NOMO-1 treated with dmso at 0.1 percent for 144 hours (cell line): ENCODE results near the gene SGPP2.

Experiments used
- DNase-seq: peaks from one replicate; lab custom pipeline; 2025; ENCODE audit not compliant: unreplicated experiment; lab: John Stamatoyannopoulos, UW

The SGPP2 gene

DNA sequence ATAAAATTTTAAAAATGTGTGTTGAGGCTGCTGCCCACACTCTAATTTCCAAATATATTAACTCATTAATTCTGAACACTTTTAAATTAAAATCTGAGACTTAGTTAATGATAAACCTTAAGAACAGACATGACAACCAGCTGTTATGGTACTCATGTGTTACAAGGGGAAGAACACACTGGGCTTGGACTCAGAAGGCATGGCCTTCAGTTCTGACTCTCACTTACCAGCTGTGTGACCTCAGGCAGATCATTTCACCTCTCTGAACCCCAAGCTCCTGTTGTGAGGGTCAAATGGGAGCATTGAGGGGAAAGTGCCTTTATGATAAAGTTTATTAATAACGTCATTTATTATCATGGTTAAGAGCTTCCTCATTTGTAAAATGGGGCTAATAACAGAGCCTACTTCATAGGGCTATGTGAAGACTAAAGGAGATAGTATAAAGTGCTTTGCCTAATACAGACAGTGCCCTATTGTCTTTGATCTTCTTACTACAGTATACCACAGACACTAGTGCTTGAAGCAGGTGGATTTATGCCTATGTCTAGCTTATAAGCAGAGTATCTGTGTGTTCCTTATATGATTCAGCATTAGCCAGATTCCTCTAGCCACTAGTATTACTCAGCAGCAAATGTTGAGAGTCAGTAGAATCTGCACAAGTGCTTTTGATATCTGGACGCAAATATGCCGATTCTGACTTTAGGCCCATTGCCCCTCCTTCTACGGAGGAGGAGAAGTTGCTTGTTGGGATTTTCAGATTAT lies 99.6 kb downstream of the SGPP2 start:
- no peak for DNase-seq

GRCh38 chr2:222525811-222526210 lies 101.5 kb downstream of the SGPP2 start:
- DNase-seq, result no peak

GRCh38 chr2:222526480-222527277 lies 102.3 kb downstream of the SGPP2 start:
- no peak for DNase-seq

- DNase-seq, result no peak
Observed at GRCh38 chr2:222532315-222532714, 108.0 kb downstream of the SGPP2 start.

DNA sequence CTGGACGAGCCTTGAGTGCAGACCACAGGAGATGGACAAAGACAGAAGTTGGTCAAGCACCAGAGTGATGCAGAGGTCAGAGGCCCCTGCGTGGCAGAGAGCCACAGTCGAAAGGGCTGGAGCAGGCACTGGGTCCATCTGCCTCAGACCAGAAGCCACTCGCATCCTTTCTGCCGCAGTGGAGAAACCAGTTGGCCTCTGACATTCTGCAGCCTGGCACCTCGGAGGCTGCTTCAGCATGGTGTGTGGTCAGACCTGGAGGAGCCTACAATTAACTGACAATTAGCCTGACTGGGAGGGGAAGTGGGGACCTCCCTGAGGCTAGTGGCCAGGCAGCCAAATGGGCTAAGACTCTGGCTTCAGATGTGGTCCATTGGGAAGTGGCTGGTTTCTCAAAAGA lies 111.1 kb downstream of the SGPP2 start:
- DNase-seq, result peak; percentile 1

DNA sequence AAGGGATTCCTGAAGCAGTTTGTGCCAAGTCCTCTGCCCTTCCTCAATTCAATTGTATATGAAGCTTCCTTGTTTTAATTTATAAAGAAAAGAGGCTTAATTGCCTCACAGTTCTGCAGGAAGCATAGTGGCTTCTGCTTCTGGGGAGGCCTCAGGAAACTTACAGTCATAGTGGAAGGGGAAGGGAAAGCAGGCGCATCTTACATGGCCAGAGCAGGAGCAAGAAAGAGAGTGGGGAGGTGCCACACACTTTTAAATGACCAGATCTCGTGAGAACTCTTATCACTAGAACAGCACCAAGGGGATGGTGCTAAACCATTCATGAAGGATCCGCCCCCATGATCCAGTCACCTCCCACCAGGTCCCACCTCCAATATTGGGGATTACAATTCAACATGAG lies 114.2 kb downstream of the SGPP2 start:
- no peak for DNase-seq

DNA sequence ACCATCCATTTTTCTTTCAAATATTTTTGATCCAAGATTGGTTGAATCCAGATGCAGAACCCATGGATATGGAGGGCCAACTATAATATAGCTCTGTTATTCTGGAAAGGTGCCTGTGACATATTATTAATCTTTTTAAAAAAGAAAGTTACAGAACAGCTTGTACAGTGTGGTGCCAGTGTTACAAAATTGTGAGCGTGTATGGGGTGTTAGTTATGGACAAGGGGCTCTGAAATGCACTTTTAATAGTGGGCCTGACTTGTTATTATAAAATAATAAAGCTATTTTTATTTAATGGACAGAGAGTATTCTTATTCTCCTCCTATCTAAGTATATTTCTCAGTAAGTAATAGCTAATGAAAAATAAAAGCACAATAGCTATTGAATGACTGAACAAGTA lies 120.3 kb downstream of the SGPP2 start:
- DNase-seq, result no peak

DNA sequence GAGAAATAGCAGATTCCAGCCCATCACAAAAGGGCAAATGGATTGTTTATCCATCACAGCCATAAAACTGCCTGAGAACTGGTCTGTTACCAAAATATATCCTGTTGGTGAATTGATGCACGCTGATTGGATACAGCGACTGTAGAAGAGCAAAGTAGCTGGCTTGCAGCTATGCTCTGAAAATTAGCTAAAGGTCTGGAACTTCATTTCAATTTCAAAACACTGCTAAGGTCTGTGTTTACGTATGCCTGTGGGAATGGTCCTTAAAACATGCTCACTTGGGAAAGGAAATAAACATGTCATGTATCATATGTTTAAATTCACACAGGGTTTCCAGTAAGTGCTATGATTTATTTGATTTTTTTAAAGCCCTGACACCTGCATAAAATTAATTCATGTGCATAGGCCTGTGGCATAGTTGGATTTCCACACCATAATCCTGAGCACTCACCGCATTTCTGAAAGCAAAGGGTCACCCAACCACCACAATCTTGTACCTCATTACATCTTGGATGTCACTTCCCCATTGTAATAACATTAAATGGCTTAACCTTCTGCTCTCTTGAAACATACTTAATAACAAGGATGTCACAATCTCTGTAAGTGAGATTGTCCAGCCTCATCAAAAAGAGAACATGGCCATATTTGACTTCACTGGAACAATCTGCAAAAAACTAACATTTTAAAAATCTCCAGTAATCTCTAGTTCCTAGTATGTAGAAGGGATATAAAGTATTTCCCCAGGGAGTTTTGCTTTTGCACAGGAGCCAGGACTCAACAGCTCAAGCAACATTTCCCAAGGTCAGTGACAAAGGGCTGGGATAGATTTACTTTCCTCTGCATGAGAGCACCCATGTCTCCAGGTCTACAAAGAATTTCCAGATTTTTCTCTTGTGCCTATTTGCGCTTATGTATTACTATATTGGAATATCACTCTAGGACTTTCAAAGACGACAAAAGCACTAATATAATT lies 121.8 kb downstream of the SGPP2 start:
- DNase-seq, result peak; percentile 80

GRCh38 chr2:222547083-222547482 lies 122.7 kb downstream of the SGPP2 start:
- no peak for DNase-seq

DNA sequence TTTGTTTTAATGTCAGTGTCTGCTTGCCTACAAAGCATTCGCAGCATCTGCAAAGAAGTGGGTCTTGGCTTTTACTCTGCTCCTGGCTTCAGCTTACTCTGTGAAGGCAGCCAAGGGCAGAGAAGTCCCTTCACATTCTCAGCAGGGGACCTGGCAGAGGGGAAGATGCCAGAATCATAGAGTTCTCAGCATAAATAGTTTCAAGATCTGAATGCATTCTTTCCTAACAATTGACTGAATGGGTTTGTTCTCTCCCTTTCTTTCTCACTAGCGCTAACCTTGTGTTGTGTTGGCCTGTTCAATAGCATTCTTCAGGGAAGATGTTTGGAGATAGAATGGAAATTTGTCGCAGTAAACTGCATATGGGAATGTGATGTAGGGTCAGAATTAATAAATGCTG lies 124.6 kb downstream of the SGPP2 start:
- DNase-seq, result no peak

- DNase-seq, result no peak
Observed at GRCh38 chr2:222554517-222554916, 130.2 kb downstream of the SGPP2 start.

DNA sequence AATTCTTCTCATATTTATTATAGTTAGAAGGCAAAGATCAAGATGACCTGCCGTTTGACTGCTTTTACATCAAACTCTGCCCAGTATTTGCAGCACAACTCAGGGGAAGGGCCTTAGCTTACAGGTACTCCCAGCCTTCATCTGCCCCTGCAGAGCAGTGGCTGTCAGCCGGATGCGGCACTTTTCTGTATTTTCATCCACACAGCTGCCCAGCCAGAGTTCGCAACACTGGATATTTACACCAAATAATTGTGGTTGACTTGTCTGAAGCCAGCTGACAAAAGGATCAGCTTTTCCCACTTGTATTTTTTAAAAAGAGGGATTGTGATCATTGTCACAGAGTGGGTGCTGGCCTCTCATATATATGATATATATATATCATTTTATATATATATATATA lies 136.8 kb downstream of the SGPP2 start:
- DNase-seq, result no peak

GRCh38 chr2:222561817-222562645 lies 137.7 kb downstream of the SGPP2 start:
- peak; percentile 48 for DNase-seq

DNA sequence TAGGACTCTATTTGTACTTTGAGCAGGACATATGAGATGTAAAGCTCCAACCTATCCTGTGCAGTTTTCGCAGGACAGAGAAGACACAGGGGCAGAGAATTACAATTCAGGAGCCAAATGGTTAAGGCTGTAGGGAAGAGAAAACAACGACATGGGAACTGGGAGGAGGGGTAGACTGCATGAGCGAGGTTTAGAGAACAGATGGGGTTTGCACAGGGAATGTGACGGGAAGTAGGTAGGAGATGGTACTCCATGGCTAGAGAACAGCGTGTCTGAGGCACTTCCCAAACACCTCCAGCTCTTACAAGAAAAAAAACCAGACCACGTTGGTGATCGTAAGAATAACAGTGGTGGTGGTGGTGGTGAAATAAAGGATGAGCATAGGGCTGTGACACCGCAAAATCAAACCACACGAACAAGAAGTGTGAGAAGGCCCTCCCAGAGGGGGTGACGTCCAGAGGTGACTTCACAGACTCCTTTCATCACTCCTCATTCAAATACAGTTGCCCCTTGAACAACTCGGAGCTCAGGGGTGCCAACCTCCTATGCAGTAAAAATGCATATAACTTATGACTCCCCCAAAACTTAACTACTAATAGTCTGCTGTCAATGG lies 138.9 kb downstream of the SGPP2 start:
- no peak for DNase-seq

DNA sequence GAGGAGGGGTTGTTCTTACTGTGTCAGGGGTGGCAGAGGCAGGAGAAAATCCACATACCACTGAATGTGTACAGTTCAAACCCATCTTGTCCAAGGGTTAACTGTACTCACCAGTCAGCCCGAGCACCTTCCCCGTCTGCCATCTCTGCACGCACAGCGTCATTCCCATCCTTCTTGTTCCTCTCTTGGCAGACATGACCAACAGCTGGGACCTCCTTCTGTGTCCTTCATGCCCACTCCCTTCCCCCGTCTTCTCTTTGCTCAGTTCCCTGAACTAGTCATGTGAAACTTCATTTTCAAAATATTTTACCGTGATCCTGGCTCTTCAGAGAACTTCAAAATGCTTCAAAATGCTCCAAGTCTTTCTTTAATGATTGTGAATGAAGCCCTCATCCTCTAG lies 139.6 kb downstream of the SGPP2 start:
- no peak for DNase-seq

DNA sequence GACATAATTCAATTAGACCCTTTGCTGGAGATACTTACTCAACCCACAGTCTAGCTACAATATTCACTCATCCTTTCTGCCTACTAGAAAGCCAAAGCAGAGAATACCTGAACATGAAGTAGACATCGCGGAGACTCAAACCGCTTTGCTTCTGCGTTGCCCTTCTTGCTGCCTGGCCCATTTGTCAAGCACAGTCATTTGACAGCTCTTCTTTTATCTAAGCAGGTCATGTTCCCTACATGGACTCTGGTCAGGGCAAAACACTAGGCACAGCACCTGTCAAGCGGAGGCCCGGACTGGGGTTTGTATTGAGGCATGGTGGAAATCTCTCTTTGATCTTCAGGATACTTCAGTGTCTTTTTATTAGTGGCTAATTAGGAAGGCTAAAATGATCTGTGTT lies 141.9 kb downstream of the SGPP2 start:
- no peak for DNase-seq

DNA sequence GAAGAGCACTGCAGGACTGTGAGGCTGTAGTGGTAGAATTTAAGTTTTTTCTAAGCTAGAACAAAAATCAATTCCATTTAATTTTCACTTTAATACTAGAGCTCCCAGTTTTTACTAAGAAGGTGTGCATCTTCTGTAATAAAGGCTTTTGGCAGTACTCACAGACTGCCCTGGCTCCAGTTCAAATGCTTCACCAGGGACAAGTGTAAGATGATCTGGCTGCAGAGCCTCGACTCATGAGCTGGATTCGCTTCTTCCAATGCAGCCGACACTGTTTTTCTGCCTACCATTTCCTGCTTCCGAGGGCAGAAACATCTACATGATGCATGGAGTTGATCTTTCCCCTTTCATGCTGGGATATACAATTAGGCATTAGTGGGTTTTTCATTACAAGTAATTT lies 144.5 kb downstream of the SGPP2 start:
- no peak for DNase-seq

GRCh38 chr2:222569826-222570225 lies 145.5 kb downstream of the SGPP2 start:
- DNase-seq, result no peak

GRCh38 chr2:222572264-222572721 lies 147.9 kb downstream of the SGPP2 start:
- DNase-seq, result no peak

- DNase-seq, result no peak
Observed at GRCh38 chr2:222572751-222573174, 148.4 kb downstream of the SGPP2 start.
